Ovary (tissue), 9 donors: ENCODE data around the gene SDR39U1. TPM values are rescaled to one million over a fixed set of nuclear protein-coding genes. Genes with fewer than 3 reads are reported as not detected.

Experiments
- DNase-seq, 5 donors: peaks; one replicate each; pipeline ENCODE4 v3.0.0-alpha.2; 2019 to 2020
- H3K27ac ChIP-seq, 2 donors: fragments of 200-600 bp; one replicate each; pipeline versions ENCODE4 v1.5.1 to v1.8.0; 2019 to 2022
- H3K27me3 ChIP-seq: fragments of 200-600 bp; one replicate; pipeline ENCODE4 v1.8.0; 2022
- H3K36me3 ChIP-seq: fragments of 200-600 bp; sonication (generic); one replicate; pipeline ENCODE4 v1.5.1; 2019
- H3K4me1 ChIP-seq: one replicate; pipeline ENCODE4 v1.8.1; 2013; ENCODE audit warnings: mild to moderate bottlenecking, moderate library complexity; ENCODE audit not compliant: insufficient read depth
- H3K4me3 ChIP-seq: fragments of 200-600 bp; sonication (generic); one replicate; pipeline ENCODE4 v1.5.1; 2017
- H3K9me3 ChIP-seq, 2 donors: fragments of 200-600 bp in 1 of 2; sonication (generic) in 1 of 2; one replicate each; pipeline versions ENCODE4 v1.5.1 to v1.8.1; 2013 to 2019; ENCODE audit warnings: mild to moderate bottlenecking in 1 of 2, moderate library complexity in 1 of 2
- CTCF ChIP-seq, 3 donors: fragments of 450-650 bp in 2 of 3; fragments of 200-600 bp in 1 of 3; IDR thresholded peaks; one replicate each; pipeline versions ENCODE4 v1.5.1 to v1.8.0; 2016 to 2022; ENCODE audit warnings: antibody characterized with exemption in 3 of 3, mild to moderate bottlenecking in 1 of 3
- EP300 ChIP-seq: sonication (generic); formaldehyde crosslinking; IDR thresholded peaks from one replicate; pipeline ENCODE4 v1.6.1; 2017; ENCODE audit warnings: antibody characterized with exemption
- POLR2A ChIP-seq: fragments of 450-650 bp; IDR thresholded peaks from one replicate; pipeline ENCODE4 v1.6.1; 2017; ENCODE audit warnings: antibody characterized with exemption, mild to moderate bottlenecking, moderate library complexity
- WGBS, 3 donors: extraction: QIAGEN DNeasy Blood & Tissue Kit in 1 of 3; methylation state at CpG; one replicate each; pipeline versions ENCODE4 v1.1.5 to v1.1.7; 2013 to 2017; 5-methylcytosine and 5-hydroxymethylcytosine counted together
- intact Hi-C, 4 donors: fragments of 100-400 bp; cut with DNase I; formaldehyde crosslinking; loops; one replicate each; pipeline versions ENCODE4 v1.11.0 to v1.15.1; 2022 to 2023
- polyA plus RNA-seq, 2 donors: library from polyadenylated mRNA; stranded (reverse); fragments of 200-250 nt in 1 of 2; fragments of 350-450 nt in 1 of 2; fragmentation: Illumina TruSeq in 1 of 2; extraction: RNeasy Lipid Tissue Mini Kit (QIAGEN cat#74804) in 1 of 2; gene quantifications; one replicate each; pipeline ENCODE4 v1.2.3, GENCODE V29; 2013 to 2014
- total RNA-seq, 7 donors: library from RNA; depleted of rRNA in 2 of 7; stranded (reverse); fragments of >200 nt in 2 of 7; fragmentation: NEBNext Ultra II Directional in 3 of 7; extraction: Animal tissue kit (Norgen Biotek cat#: 25700) in 3 of 7; gene quantifications; one replicate each; pipeline versions ENCODE4 v1.1.0 to v1.2.4, GENCODE V29; 2016 to 2023
- donor health status: DM: no; HTN: no; CAD: no; lungs with moderate emphysema.
- donor health status: DM: no; HTN: no; CAD: no.
- donor health status: Bipolar disorder and iron deficiency.
- donor health status: DM: yes; HTN: yes; CAD: no.
- donor health status: DM: no; HTN: no; CAD: no.
- donor health status: DM: yes; HTN: yes; CAD: no.

Gene SDR39U1
- total and polyA plus RNA-seq, 9 donors, result 33.4 to 68.8 (median 62.4) TPM

GRCh38 chr14:24404814-24405213 lies 37.8 kb downstream of the SDR39U1 start:
- Histone ChIP-seq H3K36me3 (no peaks in the 10 kb centered on the region), H3K9me3 (no peaks in the 10 kb centered on the region), H3K4me1 (peaks cover 26% of the 10 kb centered on the region), H3K27me3 (no peaks in the 10 kb centered on the region), H3K4me3 (no peak overlapping the region), H3K27ac (peak overlapping the region in 1 of 2 donors; percentile 37)
- DNase-seq, result peak in 2 of 5 donors; percentile 18 to 23
- intact Hi-C loops, result loop anchor here in 3 of 4 donors (5.0 kb wide), 2 partner anchors 32 to 38 kb away; partner anchors contain the start of gene NFATC4 (in 3 of the 3)
- WGBS, 3 donors, result 41 to 52% (median 47%) methylated on average over 4 of the region's 4 CpGs
- TF ChIP-seq CTCF (IDR thresholded peaks at IDR 0.05), result no peak
- TF ChIP-seq POLR2A, result no peak
- TF ChIP-seq EP300, result no peak

GRCh38 chr14:24403294-24403998 lies 39.1 kb downstream of the SDR39U1 start:
- H3K4me1 ChIP-seq, result peaks cover 23% of the 10 kb centered on the region

GRCh38 chr14:24401810-24402702 lies 40.5 kb downstream of the SDR39U1 start:
- 36 to 52% (median 41%) methylated on average over 9 of the region's 9 CpGs for WGBS, 3 donors
- Histone ChIP-seq H3K27ac (peak overlapping the region in 1 of 2 donors; percentile 77), H3K36me3 (no peaks in the 10 kb centered on the region), H3K4me1 (peaks cover 31% of the 10 kb centered on the region), H3K9me3 (no peaks in the 10 kb centered on the region), H3K27me3 (no peaks in the 10 kb centered on the region), H3K4me3 (no peak overlapping the region)
- intact Hi-C loops, result loop anchor here (2.0 to 5.0 kb wide), 3 partner anchors 31 to 35 kb away; partner anchors contain the start of gene NFATC4 (in 3 of the 4)
- no peak for TF ChIP-seq POLR2A
- no peak for TF ChIP-seq CTCF (IDR thresholded peaks at IDR 0.05)
- no peak for TF ChIP-seq EP300
- DNase-seq, result peak in 1 of 5 donors; percentile 33

More at GRCh38 chr14:24403294-24403998, 39.1 kb downstream of the SDR39U1 start:
- peak overlapping the region in 1 of 2 donors; percentile 37 for H3K27ac ChIP-seq
- DNase-seq, result peak; percentile 63 to 76 (median 69)
- no peaks in the 10 kb centered on the region for H3K27me3 ChIP-seq
- 4 to 11% (median 8%) methylated on average over 7 of the region's 7 CpGs for WGBS, 3 donors
- no peaks in the 10 kb centered on the region for H3K9me3 ChIP-seq
- no peaks in the 10 kb centered on the region for H3K36me3 ChIP-seq
- TF ChIP-seq EP300, result no peak
- TF ChIP-seq POLR2A, result no peak
- no peak for TF ChIP-seq CTCF (IDR thresholded peaks at IDR 0.05)
- no peak overlapping the region for H3K4me3 ChIP-seq
- intact Hi-C loops, result loop anchor here in 3 of 4 donors (5.0 kb wide), 2 partner anchors 34 to 36 kb away; partner anchors contain the start of gene NFATC4 (in 3 of the 3)

GRCh38 chr14:24399999-24400718 lies 42.4 kb downstream of the SDR39U1 start:
- H3K36me3 ChIP-seq, result no peaks in the 10 kb centered on the region
- H3K27ac ChIP-seq, result peak overlapping the region; percentile 31 to 77
- H3K9me3 ChIP-seq, result no peaks in the 10 kb centered on the region
- DNase-seq, result peak in 2 of 5 donors; percentile 37 to 44
- no peaks in the 10 kb centered on the region for H3K27me3 ChIP-seq
- peak overlapping the region; percentile 77 for H3K4me3 ChIP-seq
- WGBS, 3 donors, result 13 to 18% (median 17%) methylated on average over 4 of the region's 4 CpGs
- intact Hi-C loops, result loop anchor here (2.0 to 5.0 kb wide), 3 partner anchors 33 to 37 kb away; partner anchors contain the start of gene NFATC4 (in 3 of the 4)
- H3K4me1 ChIP-seq, result peaks cover 27% of the 10 kb centered on the region
- TF ChIP-seq POLR2A, result no peak
- no peak for TF ChIP-seq EP300
- TF ChIP-seq CTCF (IDR thresholded peaks at IDR 0.05), result no peak
